Stimulated activated CD4-positive, alpha-beta T cell treated with anti-CD3 and anti-CD28 coated beads, TNF-alpha, amount 100 ng/mL, for 24 hours (primary cell): ENCODE data around the gene SLC41A2.
A peak's percentile ranks its signal among the peaks of the same experiment; 100 is the strongest.

Experiments
- DNase-seq, 3 experiments: peaks; one replicate each; pipeline ENCODE4 v3.0.0-alpha.2; 2020; ENCODE audit warnings: low read depth in 3 of 3

SLC41A2 gene

GRCh38 chr12:104930388-104931326, 27.4 kb downstream of the SLC41A2 start:
- peak; percentile 5 to 22 (median 15) for DNase-seq

- DNase-seq: no peak
Measured at GRCh38 chr12:104929977-104930376, 28.1 kb downstream of the SLC41A2 start.

- no peak for DNase-seq
Measured at GRCh38 chr12:104929368-104929767, 28.7 kb downstream of the SLC41A2 start.

GRCh38 chr12:104928036-104928745, 29.9 kb downstream of the SLC41A2 start:
- no peak for DNase-seq

- no peak for DNase-seq
Measured at GRCh38 chr12:104925501-104925900, 32.6 kb downstream of the SLC41A2 start.

- DNase-seq: no peak
Measured at GRCh38 chr12:104921340-104921739, 36.8 kb downstream of the SLC41A2 start.

GRCh38 chr12:104911942-104912341, 46.1 kb downstream of the SLC41A2 start:
- DNase-seq: no peak

GRCh38 chr12:104910196-104910840, 47.8 kb downstream of the SLC41A2 start:
- no peak for DNase-seq

- no peak for DNase-seq
Measured at GRCh38 chr12:104909761-104910160, 48.3 kb downstream of the SLC41A2 start.
